CD4-positive, alpha-beta T cell treated with Interleukin-17A for 1 hour (primary cell): Measurements from ENCODE around the gene PSMB5.
"Not testable (repeated sequence)": the region's sequence is repeated elsewhere in the genome, so short reads cannot be mapped to it uniquely, and the experiment has no call there.

Source experiments
- DNase-seq: peaks from one replicate; pipeline ENCODE4 v3.0.0-alpha.2; 2020

PSMB5 gene

GRCh38 chr14:23013054-23013748 lies 21.5 kb downstream of the PSMB5 start:
- no peak for DNase-seq

DNA sequence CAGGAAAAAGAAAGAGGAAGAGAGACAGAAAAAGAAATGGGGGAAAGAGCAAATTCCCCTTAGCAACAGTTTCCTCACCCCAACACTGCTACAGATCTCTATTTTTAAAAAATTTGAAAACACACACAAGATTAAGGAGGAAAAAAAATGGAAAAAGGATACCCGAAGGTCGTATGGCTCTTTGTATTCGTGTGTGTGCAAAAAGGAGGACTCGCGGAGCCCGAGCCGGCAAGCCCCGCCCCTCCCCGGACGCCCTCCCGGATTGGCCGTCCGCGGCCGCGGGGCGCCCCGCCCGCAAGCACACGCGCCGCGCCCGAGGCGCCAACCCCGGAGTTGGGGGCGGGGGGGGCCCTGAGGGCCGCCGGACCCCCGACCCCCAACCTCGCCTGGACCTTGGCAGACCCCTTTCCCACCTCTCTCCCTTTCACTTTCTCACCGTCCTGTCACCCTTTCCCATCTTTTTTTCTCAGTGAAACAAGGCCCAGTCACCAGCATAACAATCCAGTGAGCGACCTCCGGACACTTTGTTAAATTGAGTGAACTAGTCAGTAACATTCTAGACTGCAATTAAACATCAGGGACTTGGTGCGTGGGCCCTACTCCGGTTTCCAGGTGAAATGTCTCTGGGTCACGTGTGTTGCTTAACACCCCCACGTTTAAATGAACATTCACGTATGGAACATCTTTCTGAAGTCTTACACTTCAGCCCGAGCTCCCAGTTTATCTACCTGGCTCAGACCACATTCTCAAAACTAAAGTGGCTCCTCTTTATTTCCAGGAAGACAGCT lies 24.6 kb downstream of the PSMB5 start, which contains the start of gene C14orf93:
TSS of gene C14orf93 (minus strand) at position 205 of the 788 bp plus-strand sequence. CDS start 11,120 bp downstream, outside the sequence.
- peak; percentile 80 for DNase-seq

GRCh38 chr14:23009483-23009938 lies 25.2 kb downstream of the PSMB5 start:
- DNase-seq, result no peak

GRCh38 chr14:23008831-23009230 lies 25.9 kb downstream of the PSMB5 start:
- DNase-seq, result no peak

DNA sequence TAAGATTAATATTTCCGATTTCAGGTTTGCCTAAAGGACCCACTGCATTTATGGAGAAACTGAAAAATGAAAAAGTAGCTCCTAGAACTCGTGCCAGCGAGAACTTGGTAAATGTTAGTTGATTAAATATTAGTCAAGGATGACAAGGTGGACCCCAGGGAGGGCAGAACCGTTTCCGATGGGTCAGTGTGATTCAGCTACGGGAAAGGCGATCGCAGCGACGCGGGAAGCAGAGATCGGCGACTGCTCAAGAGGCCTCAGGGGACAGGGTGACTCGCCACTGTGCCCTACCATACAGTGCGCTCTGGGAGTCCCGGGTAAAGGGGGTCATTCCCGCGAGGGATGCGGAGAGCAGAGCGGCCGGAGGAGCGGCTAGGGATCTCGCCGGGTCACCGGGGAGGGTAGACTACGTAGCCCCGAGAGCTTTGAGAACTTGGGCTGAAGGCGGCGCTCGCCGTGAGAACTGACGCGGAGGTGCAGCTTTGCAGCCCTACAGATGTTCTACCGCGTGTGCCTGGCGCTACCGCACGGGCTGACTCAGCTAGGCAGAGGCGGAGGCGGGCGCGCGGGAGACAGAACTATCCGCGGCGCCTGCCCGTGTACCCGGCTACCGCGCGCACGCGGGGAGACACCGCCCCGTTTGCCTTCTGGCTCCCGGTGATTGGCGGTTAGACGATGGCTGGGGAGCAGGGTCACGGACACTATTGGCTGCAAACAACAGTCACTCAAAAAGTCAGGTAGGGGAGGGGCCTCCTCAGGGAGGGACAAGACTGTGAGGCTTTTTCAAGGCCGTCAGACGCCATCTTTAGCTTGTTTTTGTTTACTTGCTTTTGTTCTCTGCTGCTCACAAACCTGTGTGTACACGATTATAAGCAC lies 27.9 kb downstream of the PSMB5 start:
- peak; percentile 99 for DNase-seq

GRCh38 chr14:23006188-23006534 lies 28.5 kb downstream of the PSMB5 start:
- no peak for DNase-seq

DNA sequence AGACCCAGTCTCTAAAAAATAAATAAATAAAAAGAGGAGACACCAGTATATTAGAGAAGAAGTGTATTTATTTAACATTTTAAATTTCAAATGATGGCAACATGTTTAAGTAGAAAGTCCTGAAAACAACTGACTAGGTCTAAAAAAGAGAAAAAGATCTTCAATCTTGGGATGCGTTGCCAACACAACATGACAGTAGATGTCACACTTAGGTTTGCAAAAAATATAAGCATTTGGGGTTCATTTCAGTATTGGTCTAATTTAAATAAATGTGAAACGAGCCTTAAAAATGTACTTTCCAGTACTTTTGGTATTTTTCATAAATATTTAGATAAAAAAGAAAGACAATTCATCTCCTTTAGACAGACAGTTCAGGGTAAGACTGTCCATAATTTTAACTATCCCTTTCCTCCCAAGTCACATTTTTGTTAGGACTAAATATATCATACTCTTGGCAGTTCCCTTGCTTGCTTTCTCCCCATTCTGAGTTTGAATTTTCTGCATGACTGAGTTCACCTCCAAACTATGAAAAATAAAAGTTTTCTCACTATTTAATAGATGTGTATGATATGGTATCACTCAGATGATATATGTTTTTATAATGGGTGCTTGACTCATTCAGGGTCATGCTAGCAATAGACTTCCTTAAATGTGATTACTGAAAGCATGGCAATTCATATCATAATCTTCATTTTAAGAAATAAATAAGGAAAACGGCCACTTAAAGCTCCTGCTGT lies 29.1 kb downstream of the PSMB5 start:
- DNase-seq, result no peak

GRCh38 chr14:23004274-23004673 lies 30.4 kb downstream of the PSMB5 start:
- not testable (repeated sequence) for DNase-seq

DNA sequence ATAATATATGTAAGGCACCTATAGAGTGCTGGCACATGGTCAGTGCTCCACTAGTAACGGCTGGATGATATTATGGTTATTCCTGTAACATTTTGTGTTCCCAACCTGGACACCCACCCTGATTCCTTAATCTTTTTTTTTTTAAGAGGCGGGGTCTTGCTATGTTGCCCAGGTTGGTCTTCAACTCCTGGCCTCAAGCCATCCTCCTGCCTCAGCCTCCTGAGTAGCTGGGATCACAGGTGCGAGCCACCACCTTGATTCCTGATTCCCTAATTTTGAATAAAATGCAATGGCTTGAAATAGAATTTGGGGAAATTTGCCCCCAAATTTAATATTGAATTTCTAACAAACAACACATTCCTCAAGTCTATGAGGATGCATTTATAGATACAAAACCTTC lies 32.1 kb downstream of the PSMB5 start:
- DNase-seq, result no peak

GRCh38 chr14:23000860-23001259 lies 33.8 kb downstream of the PSMB5 start:
- no peak for DNase-seq

GRCh38 chr14:22998329-22999012 lies 36.2 kb downstream of the PSMB5 start:
- DNase-seq, result no peak

DNA sequence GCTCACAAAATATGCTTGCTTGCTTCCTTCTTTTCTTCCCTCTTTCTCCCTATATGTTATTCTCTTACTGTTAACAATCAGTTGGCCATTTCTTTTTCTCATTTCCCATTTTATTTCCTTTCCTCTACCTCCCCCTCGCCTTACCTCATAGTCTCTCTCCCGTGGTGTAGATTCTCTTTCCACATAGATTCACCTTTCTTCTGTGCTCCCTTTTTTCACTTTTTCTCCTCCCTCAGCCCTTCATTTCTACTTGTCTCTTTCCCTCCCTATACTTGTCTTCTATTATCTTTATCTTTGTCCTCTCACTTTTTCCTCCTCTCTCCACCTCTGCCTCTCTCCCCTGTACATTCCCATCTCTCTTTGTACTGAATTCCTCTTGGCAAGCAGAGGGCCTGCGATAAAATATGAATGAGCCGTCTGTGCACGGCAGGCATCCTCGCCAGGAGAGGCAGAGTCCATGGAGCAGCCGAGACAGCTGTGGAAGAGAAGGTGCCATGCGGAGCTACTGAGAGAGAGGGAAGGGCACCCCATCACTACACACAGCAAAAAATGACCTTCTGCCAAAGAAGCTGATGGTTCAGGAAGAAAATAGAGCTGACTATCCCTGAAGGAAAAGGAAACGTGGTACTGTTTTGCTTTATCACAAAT lies 36.9 kb downstream of the PSMB5 start:
- DNase-seq, result no peak

- DNase-seq, result no peak
Measured at GRCh38 chr14:22996768-22997654, 37.7 kb downstream of the PSMB5 start.

GRCh38 chr14:22995889-22996625 lies 38.6 kb downstream of the PSMB5 start:
- DNase-seq, result no peak

- peak; percentile 49 for DNase-seq
Measured at GRCh38 chr14:22994762-22995275, 39.9 kb downstream of the PSMB5 start.

GRCh38 chr14:22993517-22993916 lies 41.2 kb downstream of the PSMB5 start:
- no peak for DNase-seq

- DNase-seq, result no peak
Measured at GRCh38 chr14:22991852-22992251, 42.8 kb downstream of the PSMB5 start.

DNA sequence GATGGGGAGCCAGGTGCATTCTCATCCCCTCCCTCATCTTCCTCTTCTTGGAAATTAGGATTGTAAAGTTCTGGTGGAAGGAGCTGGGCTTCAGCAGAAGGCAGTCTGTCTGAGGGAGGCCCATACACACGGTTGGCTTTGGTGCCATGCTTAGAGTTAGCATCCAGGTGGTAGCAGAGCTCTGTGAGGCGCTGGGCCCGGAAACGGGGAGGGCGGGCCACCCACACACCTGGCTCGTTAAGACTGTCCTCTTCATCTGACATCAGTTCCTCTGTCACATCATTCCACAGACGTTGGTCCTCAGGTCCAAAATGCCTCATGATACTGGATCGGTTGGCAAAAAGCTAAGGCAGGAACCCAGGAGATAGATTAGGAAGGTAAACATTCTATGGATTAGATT lies 47.4 kb downstream of the PSMB5 start:
- no peak for DNase-seq

- DNase-seq, result peak; percentile 89
Measured at GRCh38 chr14:22986508-22987054, 48.1 kb downstream of the PSMB5 start.
